ENCODE data around the gene IL19.
A peak's percentile ranks its signal among the peaks of the same experiment; 100 is the strongest.
"Not testable (repeated sequence)": the region's sequence is repeated elsewhere in the genome, so short reads cannot be mapped to it uniquely, and the experiment has no call there.

The IL19 gene

DNA sequence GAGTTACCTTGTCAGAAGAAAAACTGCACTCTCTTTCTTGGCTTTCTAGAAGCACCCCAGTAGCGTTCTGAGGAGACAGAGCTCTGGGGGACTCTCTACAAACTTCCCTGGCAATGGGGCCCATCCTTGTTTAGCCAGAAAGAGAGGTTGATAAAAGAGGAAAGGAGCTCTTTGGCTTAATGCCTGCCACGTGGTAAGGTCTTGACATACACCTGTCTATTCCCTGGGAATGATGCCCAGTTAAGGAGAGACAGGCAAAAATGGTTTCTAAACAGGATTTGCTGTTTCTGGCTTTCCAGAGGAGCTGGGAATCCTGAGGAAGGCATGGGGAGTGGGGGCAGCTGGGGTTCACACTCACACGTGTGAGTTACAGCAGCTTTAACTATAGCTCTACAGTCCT is 64.6 kb downstream of the IL19 start:
- no peak for DNase-seq

DNA sequence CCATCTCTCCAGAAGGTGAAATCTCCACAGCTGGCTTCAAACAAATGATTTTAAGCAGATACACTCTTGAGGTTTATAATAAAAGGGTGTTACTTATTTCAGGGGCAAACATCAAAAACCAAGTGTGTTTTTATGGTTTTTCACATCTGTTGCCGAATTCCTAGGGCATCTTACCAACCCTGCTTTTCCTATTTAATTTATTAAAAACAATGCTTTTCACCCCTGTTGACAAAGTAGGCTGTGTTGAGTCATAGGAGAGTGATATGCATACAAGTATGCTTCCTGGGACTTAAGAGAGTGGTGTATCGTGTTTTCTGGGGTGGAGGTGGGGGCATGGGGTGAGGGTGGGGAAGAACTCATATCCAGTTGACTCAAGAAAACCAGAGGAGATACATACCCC is 65.5 kb downstream of the IL19 start:
- no peak for DNase-seq

DNA sequence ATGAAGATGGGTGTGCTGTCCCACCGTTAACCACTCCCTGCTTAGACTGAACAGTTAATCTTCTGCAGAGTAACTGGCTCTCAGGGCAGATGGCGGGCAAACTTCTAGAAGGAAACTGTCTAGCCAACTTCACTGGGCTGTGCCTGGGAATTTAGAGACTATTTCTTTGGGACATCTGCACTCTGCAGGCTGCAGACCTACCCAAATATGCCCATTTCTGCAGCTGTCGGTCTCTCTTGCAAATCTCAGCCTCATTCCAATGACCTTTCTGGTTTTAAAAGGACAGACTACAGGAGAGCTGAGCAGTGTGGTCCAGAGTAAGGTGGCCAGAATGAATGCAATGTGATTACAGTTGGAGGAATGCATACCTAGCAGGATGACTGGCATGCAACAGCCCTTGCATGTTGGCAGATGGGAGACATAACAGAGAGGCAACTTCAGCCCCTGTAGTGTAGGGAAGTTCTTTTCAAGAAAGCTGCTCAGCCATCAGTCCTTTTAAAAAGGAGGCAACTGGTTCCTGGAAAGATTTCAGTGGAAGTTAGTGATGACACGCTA is 68.5 kb downstream of the IL19 start:
- no peak for DNase-seq

DNA sequence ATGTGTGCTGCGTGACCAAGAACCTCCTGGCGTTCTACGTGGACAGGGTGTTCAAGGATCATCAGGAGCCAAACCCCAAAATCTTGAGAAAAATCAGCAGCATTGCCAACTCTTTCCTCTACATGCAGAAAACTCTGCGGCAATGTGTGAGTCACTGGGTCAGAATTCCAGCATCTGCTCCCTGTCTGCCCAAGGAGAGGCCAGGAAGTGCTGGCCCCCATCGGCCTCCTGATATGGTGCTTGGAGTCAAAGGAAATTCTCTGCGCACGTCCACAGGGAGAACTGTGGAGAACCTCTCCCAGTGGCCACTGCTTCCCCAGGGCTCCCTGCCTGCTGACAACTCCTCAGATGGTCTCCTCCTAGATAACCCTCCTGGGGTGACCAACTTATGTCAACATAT is 69.3 kb downstream of the IL19 start:
- DNase-seq: no peak

DNA sequence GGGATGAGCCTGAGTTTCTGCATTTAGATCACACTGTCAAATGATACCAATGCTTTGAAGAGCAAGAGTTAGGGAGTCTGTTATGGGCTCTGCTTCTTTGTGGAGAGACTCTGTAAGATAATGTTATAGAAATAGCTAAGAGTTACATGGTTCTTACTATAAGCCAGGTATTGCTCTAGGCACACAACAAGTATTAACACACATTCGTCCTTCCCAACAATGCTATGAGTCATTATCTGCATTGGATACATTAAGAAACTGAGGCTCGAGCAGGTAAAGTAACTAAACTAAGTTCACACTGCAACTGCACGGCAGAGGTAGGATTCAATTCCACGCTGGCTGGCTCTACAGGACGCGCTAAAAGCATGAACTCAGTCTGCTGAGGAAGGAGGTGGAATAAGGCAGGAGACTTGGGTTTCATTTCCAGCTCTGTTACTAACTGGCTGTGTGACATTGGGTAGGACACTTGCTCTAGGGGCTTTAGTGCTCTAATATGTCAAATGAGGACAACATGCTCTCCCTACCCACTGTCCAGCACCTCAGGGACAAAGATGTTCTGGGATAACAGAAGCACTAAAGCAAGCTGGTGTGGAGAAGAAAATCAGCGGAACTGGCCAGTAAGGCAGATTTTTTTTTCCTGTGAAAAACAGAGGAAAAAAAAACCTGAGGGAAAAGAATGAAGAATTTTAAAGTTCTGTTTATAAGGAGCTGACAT is 71.2 kb downstream of the IL19 start:
- no peak for DNase-seq

DNA sequence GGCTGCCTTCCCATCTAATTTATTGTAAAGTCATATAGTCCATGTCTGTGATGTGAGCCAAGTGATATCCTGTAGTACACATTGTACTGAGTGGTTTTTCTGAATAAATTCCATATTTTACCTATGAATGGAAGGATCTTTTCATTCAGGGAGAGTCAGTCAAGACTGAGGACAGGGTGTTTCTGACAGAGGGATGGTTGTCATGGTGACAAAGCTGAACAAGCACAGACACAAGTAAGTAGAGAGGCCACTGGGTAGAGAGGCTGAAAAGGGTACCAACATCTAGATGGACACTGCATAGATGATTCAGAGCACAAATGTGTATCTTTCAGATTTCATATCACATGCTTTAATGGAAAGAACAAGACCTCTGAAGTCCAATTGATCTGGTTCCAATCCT is 72.3 kb downstream of the IL19 start:
- no peak for DNase-seq

DNA sequence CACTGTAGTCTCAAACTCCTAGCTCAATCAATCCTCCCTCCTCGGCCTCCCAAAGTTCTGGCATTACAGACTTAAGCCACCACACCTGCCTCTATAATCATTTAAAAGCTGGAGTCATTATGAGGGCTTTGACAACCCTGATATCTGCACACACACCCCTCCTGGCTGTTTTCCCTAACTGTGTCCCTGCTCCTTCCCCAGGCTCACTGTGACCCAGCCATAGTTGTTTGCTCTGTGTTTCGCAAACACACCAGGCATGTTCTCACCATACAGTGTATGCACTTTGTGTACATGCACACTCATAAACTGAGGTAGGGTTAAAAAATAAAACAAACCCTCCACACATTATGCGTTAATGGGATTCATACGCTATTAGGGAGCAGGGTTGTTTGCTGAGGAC is 73.1 kb downstream of the IL19 start:
- no peak for DNase-seq

DNA sequence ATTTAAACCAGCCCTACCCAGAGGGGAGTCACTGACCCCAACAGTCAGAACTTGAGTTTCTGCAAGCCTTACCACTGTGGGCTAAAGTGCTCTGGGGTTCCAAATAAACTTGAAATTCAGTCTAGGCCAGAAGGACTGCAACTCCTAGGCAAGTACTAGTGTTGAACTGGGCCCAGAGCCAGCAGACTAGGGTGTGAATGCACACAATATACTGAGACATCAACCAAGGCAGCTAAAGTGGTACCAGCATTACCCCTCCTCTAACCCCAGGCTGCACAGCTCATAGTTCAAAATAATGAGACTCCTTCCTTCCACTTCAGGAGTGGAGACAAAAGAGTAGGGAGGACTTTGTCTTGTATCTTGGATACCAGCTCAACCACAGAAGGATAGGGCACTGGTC is 75.9 kb downstream of the IL19 start:
- DNase-seq: no peak

DNA sequence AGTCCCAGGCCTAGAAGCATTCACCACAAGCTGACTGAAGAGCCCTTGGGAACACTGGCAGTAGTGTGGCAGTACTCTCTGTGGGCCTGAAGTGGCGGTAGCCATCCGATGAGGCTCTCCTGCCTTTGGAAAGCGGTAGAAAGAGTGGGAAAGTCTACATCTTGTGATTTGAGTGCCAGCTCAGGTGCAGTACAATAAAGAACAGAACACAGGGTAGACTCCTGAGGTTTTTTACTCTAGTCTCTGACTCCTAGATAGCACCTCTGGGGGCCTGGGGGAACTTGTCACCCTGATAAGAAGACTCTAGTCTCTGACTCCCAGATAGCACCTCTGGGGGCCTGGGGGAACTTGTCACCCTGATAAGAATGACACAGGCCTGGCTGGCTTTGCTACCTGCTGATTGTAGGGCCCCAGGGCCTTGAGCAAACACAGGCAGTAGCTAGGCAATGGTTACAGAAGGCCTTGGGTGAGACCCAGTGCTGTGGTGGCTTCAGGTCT is 76.8 kb downstream of the IL19 start:
- DNase-seq: no peak

DNA sequence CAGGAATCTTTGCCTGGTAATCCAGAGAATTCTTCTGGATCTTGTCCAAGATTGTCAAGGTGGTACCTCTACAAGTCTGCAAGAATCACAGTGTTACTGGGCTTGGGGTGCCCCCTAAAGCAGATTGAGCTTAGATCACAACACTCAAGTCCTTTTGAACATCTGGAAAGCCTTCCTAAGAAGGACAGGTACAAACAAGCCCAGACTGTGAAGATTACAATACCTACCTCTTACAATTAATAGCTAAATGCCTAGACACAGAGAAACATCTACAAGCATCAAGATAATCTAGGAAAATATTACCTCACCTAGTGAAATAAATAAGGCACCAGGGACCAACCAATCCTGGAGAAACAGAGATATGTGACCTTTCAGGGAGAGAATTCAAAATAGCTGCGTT is 77.4 kb downstream of the IL19 start:
- DNase-seq: no peak

DNA sequence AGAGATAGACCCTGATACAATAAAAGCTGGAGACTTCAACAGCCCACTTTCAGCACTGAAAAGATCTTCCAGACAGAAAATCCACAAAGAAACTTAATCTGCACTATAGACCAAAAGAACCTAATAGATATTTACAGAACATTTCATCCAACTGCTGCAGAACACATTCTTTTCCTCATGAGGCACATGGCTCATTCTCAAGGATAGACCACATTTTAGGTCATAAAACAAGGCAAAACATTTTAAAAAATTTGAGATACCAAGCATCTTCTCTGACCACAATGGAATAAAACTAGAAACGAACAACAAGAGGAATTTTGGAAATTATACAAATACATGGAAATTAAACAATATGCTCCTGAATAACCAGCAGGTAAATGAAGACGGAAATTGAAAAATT is 79.8 kb downstream of the IL19 start:
- DNase-seq: no peak

DNA sequence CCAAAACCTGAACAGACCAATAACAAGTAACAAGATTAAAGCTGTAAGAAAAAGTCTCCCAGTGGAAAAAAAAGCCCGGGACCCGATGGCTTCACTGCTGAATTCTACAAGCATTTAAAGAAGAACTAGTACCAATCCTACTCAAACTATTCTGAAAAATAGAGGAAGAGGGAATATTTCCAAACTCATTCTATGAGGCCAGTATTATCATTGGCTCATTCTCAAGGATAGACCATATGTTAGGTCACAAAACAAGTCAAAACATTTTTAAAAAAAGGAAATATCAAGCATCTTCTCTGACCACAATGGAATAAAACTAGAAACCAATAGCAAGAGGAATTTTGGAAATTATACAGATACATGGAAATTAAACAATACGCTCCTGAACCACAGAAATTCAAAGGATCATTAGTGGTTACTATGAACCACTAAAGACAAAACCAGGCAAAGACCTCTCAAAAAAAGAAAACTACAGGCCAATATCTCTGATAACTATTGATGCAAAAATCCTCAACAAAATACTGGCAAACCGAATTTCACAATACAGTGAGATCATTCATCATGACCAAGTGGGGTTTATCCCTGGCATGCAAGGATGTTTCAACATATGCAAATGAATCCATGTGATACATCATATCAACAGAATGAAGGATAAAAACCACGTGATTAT is 80.9 kb downstream of the IL19 start:
- no peak for DNase-seq

DNA sequence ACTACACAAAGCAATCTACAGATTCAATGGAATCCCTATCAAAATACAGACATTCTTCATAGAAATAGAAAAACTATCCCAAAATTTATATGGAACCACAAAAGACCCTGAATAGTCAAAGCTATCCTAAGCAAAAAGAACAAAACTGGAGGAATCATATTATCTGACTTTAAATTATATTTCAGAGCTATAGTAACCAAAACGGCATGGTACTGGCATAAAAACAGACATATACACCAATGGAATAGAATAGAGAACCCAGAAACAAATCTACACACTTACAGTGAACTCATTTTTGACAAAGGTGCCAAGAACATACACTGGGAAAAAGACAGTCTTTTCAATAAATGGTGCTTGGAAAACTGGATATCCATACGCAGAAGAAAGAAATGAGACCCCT is 82.1 kb downstream of the IL19 start:
- not testable (repeated sequence) for DNase-seq

DNA sequence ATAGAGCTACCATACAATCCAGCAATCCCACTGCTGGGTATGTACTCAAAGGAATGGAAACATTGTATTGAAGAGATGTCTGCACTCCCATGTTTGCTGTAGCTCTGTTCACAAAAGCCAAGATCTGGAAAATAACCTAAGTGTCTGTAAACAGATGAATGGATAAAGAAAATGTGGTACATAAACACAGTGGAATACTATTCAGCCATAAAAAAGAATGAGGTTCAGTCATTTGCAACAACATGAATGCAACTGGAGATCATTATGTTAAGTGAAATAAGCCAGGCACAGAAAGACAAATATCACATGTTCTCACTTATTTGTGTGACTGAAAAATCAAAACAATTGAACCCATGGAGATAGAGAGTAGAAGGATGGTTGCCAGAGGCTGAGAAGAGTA is 83.1 kb downstream of the IL19 start:
- DNase-seq: not testable (repeated sequence)

DNA sequence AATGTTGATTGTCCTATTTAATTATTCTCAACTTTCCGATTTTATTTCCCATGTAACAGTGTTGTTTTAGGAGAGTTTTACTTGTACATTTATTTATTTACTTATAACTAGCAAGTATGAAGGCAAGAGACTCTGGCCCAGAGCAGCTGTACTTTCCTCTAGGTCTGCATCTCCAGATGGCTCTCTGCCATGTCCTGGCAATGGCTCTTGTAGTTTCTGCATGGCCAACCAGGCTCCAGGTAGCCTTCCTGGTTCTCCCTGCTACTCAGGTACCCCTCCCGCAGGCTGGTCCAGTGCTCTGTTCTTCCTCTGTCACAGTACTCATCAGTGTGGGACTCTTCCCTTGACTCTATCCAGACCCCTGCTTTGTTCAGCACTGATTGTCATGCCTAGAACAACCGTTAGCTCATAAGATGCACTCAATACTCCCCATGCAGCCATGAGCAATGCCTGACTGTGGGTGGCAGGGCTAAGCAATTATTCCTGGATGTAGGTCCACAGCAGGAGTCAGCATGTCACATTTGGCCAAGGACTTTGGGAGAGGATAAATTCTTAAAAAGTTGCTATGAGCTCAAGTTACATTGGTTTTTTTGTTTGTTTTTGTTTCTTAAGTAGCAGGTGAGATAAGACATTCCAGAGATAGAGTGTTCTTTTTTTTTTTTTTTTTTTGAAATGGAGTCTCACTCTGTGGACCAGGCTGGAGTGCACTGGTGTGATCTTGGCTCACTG is 84.0 kb downstream of the IL19 start:
- DNase-seq: no peak

DNA sequence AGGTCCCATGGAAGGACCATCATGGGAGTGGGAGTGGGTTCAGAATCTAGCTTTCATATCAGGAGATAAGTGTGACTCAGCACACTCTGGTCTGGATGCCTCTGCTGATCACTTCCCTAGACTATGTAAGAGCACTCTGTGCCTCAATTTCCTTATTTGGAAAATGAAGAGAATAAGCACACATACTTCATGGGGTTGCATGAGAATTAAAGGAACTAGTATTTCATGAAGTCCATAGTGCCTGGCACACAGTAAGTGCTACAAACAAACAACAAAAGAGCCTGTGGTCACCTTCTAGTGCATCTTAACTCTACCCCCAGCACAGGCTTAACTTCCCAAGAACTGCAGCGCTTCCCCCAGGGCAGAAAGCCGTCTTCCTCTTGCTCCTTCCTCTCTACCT is 85.3 kb downstream of the IL19 start:
- no peak for DNase-seq

DNA sequence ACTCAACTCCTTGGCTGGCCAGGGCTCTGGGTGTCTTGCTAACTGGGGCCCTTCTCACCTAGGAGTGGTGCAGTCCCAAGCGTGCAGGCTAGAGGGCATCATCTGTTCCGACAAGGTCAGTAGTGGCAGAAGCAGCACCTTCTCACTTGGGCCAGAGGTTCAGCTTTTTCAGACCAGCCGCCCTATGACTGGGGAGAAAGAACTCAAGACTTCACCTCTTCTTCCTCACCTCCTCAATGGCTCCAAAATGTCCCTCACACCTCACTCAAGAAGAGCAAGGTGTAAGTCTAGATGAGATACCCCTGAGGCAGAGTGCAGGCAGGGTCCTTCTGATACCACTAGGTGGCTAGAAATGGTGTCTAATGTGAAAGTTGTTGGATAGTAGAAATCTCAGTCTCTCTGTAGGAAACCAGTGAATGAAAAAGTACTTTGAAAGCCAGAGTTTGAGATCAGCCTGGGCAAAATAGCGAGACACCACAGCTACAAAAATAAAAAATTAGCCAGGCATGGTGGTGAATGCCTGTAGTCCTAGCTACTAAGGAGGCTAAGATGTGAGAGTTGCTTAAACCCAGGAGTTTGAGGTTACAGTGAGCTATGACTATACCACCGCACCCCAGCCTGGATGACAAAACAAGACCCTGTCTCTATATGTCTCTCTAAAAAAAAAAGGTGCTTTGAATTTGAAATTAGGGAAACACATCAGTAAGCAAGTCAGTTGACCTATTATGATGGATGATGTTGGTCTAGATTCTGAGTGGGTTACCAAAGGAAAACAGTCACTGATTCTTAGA is 86.3 kb downstream of the IL19 start:
- no peak for DNase-seq

DNA sequence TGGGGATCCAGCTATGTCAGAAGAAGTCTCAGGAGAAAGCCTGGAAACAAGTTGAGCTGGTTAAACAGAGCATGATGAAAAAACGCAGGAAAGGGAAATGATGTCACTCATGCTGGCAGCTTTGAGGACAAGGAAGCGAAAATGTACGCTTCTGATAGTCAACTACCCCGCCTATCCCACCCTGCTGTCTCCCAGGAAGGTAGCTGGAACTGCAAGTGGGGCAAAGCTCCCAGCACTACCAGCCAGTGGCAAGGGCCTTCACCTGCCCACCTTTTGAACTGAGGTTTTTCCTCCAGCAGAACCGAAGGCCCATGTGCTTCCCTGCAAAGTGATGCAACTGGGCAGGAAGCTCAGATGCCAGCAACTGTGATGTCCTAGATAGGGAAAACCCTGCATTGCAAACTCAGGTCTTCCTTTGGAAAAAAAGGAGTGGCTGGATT is 88.5 kb downstream of the IL19 start:
- no peak for DNase-seq

DNA sequence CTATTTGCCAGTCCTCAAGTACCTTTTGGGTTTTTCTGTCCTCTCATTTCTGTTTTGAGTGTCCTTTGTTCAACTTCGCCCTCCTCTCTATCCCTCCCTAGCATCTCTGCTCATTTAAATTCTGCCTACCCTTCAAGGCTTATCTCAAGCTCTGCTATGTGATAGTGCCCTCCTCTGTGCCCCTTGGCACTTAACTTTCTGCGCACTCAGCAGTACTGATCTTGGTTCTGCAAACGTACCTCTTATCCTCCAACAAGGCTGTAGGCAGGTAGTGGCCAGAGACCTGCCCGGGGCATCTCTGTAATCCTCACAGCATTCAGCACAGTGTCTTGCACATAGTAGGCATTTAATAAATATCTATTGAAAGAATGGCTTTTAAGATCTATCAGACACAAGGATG is 89.6 kb downstream of the IL19 start:
- no peak for DNase-seq

DNA sequence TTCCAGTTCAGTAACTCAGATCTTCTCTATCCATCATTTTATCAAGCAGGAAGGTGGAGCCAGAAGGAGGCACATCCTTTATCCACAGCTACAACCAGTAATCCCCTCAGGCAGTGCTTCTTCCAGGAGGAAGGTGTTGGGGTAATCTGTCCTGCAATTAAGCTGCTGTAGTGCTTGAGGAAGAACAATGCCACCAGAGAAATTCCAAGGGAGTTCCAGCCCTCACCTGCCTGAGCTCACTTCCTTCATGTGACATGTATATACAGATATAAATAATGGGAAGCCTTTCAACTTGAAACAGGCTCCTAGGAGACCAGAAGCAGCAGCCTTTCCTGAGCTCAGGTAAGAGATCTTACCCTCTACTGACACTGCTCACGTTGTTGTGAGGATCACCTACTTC is 92.7 kb downstream of the IL19 start:
- DNase-seq: no peak

DNA sequence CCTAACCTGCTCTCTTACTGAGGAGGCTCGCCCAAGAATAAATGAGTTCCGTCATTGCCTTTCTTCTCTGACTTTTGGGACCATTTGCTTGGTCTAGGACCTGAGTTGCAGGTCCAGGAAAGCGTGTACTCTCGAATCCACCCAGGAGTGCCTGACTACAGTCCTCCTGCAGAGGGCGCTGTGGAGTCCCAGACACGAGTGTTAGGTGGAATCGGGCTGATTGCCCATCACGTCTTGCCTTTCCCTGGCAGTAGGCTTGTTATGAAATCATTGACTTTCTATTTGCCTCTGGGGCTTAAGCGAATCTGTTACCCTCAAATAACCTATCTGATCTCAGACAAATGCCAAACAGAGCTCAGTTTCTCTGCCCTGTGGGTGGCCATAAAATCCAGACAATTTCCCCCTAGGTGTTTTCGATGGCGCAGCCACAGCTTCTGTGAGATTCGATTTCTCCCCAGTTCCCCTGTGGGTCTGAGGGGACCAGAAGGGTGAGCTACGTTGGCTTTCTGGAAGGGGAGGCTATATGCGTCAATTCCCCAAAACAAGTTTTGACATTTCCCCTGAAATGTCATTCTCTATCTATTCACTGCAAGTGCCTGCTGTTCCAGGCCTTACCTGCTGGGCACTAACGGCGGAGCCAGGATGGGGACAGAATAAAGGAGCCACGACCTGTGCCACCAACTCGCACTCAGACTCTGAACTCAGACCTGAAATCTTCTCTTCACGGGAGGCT is 94.5 kb downstream of the IL19 start, which contains the start of gene IL20:
Gene IL20 (plus strand): TSS at position 685 of the 733 bp plus-strand sequence. CDS start 230 bp downstream, outside the sequence.
- peak; percentile 95 to 96 for DNase-seq

DNA sequence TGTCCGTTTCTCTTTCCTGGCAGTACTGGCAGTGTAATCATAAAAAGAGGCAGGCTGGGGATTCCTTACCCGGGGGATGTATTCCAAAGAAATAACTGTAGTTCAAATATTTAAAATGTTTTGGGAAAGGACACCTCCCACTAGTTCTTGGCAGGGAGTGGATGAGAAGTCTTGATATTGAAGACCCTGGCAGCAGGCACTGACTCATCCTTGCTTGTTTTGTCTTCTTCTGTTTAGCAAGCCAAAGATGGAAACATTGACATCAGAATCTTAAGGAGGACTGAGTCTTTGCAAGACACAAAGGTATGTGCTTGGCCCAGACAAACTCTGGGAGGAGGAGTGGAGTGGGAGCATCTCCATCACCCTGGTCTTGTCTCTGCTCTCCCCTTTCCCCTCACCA is 95.5 kb downstream of the IL19 start:
- no peak for DNase-seq

Data from stimulated activated CD4-positive, alpha-beta T cell treated with anti-CD3 and anti-CD28 coated beads, Interleukin-2, amount 100 ng/mL, for 48 hours (primary cell).